Activated CD4-positive, alpha-beta memory T cell treated with anti-CD3 and anti-CD28 coated beads, Interleukin-2, amount 10 ng/mL, durations not matched to agents 7 days and 5 days (primary cell): ENCODE results near the gene RBMX. TPM values are rescaled to one million over a fixed set of nuclear protein-coding genes. Genes with fewer than 3 reads are reported as not detected.

Experiments
- CTCF ChIA-PET: fragments of 350-600 bp; sonication (Branson Sonifier 250); formaldehyde crosslinking; loops from one replicate; lab custom pipeline; 2021; ENCODE audit warnings: antibody characterized with exemption, inconsistent platforms; lab: Charles Lee
- POLR2A ChIA-PET: fragments of 350-600 bp; sonication (Branson Sonifier 250); formaldehyde crosslinking; loops from one replicate; lab custom pipeline; 2021; ENCODE audit warnings: antibody characterized with exemption; lab: Charles Lee
- DNase-seq: peaks from one replicate; pipeline ENCODE4 v3.0.0-alpha.2; 2020
- H3K27ac Mint-ChIP-seq: one replicate; pipeline ENCODE4 v1.8.0; 2021; ENCODE audit warnings: mild to moderate bottlenecking, mixed read lengths
- H3K27me3 Mint-ChIP-seq: one replicate; pipeline ENCODE4 v1.8.0; 2021; ENCODE audit warnings: mixed read lengths
- H3K36me3 Mint-ChIP-seq: one replicate; pipeline ENCODE4 v1.8.0; 2021; ENCODE audit warnings: low read depth, mixed read lengths
- H3K4me1 Mint-ChIP-seq: one replicate; pipeline ENCODE4 v1.8.0; 2021; ENCODE audit warnings: mixed read lengths
- H3K4me3 Mint-ChIP-seq: one replicate; pipeline ENCODE4 v1.8.0; 2021; ENCODE audit warnings: mild to moderate bottlenecking, mixed read lengths
- H3K9me3 Mint-ChIP-seq: one replicate; pipeline ENCODE4 v1.8.0; 2021; ENCODE audit warnings: mixed read lengths
- total RNA-seq, 2 experiments: library from RNA; stranded (reverse); gene quantifications; one replicate each; pipeline ENCODE4 v1.2.3, GENCODE V29; 2021

Gene RBMX
- total RNA-seq, 2 experiments from 2014 or later: 225 to 236 TPM

- no peaks in the 10 kb centered on the region for H3K27me3 Mint-ChIP-seq
- H3K4me3 Mint-ChIP-seq: no peak overlapping the region
- peak overlapping the region; percentile 56 for H3K27ac Mint-ChIP-seq
- H3K9me3 Mint-ChIP-seq: no peaks in the 10 kb centered on the region
- ChIA-PET CTCF (no interaction called here), POLR2A (interaction anchor here (1.0 kb wide), 1 partner anchor 11 kb away, joined by 4 read pairs; no protein-coding TSS in a partner anchor)
- H3K36me3 Mint-ChIP-seq: peaks cover 66% of the 10 kb centered on the region
- H3K4me1 Mint-ChIP-seq: peaks cover 23% of the 10 kb centered on the region
- no peak for DNase-seq
Observed at GRCh38 chrX:136856551-136856950, 24.0 kb downstream of the RBMX start.

- Mint-ChIP-seq H3K27ac (no peak overlapping the region), H3K27me3 (no peaks in the 10 kb centered on the region), H3K36me3 (peaks cover 63% of the 10 kb centered on the region), H3K4me3 (no peak overlapping the region), H3K4me1 (peaks cover 23% of the 10 kb centered on the region), H3K9me3 (no peaks in the 10 kb centered on the region)
- DNase-seq: no peak
- ChIA-PET POLR2A (no interaction called here), CTCF (no interaction called here)
Observed at GRCh38 chrX:136856050-136856449, 24.5 kb downstream of the RBMX start.

DNA sequence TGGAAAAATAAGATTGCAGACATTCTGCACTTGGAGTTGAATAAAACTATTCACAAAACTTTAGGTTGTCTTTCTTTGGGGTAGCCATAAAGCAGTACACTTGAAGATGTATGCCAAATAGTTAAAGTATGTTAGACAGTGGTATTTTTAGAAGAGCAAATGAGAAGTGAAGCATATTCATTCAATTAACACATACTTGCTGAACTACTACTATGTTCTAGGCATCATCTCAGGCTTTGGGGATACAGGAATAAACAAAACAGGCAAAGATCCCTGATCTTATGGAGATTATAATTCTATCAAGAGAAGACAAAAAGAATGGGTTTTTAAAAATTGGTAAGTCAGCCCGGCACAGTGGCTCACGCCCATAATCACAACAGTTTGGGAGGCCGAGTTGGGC, 29.0 kb downstream of the RBMX start:
- CTCF ChIA-PET: no interaction called here
- no peaks in the 10 kb centered on the region for H3K27me3 Mint-ChIP-seq
- H3K9me3 Mint-ChIP-seq: no peaks in the 10 kb centered on the region
- DNase-seq: no peak
- H3K27ac Mint-ChIP-seq: no peak overlapping the region
- H3K4me1 Mint-ChIP-seq: peaks cover 22% of the 10 kb centered on the region
- no peak overlapping the region for H3K4me3 Mint-ChIP-seq
- POLR2A ChIA-PET: no interaction called here
- peaks cover 56% of the 10 kb centered on the region for H3K36me3 Mint-ChIP-seq

DNA sequence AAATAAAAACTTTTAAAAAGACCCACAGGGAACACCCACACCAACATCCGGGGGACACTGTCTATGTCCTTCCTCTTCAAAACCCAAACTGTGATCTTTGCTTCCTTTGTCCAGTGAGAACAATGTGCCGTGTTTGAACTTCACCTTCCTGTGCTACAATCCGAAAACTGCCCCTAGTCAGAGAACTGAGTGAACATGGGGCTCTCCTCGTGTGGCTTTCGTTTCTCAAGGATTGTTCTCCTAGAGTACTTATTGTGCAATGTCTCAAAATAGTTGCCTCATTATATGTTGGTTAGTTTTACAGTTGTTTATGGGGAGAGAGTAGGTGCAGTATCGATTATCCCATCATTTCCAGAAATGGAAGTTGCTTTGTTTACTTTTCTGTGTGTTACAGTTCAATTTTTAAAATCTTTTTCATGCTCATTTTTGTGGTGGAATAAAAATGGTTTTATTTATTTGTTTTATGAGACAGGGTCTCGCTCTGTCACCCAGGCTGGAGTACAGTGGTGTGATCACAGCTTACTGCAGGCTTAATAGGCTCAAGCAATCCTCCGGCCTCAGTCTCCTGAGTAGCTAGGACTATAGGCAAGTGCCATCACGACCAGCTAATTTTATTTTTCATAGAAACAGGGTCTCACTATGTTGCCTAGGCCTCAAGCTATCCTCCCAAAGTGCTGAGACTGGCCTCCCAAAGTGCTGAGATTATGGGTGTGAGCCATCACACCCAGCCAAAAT, 29.9 kb downstream of the RBMX start:
- H3K4me1 Mint-ChIP-seq: peaks cover 19% of the 10 kb centered on the region
- H3K4me3 Mint-ChIP-seq: no peak overlapping the region
- no peak for DNase-seq
- no peak overlapping the region for H3K27ac Mint-ChIP-seq
- H3K27me3 Mint-ChIP-seq: no peaks in the 10 kb centered on the region
- H3K9me3 Mint-ChIP-seq: no peaks in the 10 kb centered on the region
- ChIA-PET CTCF (no interaction called here), POLR2A (no interaction called here)
- H3K36me3 Mint-ChIP-seq: peaks cover 57% of the 10 kb centered on the region

DNA sequence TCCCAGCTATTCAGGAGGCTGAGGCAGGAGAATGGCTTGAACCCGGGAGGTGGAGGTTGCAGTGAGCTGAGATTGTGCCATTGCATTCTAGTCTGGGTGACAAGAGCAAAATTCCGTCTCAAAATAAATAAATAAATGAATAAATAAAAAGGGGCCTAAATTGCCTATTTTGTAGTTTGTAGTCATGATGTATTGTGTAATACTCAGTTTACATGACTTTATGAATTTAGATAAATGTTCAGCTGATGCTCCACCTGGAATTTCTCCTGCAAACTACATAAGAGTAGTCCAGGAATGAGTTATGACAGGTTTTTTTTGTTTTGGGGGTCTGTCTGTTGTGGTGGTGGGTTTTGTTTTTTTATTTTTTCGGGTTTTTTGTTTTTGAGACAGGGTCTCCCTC, 31.1 kb downstream of the RBMX start:
- DNase-seq: no peak
- CTCF ChIA-PET: no interaction called here

DNA sequence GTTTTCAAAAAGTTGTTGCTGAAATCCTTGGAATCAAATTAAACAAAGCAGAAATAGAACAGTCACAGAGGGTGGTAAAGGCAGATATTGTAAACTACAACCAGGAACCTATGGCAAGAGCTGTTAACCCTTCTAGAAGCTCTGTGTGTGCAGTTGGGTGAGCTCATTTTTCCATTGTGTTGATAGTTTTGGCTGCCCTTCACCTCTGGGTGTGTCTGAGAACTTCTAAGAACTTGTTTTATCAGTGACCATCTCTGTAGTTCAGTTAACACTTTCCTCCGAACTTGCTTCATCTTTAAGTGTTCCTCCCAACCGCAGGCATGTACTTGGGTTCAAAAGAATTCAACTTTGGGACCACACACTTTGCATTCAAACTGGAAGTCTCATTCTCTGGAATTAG, 32.7 kb downstream of the RBMX start:
- Mint-ChIP-seq H3K4me3 (peak overlapping the region; percentile 36), H3K4me1 (peaks cover 13% of the 10 kb centered on the region), H3K9me3 (no peaks in the 10 kb centered on the region), H3K36me3 (peaks cover 46% of the 10 kb centered on the region), H3K27ac (peak overlapping the region; percentile 77), H3K27me3 (no peaks in the 10 kb centered on the region)
- ChIA-PET CTCF (no interaction called here), POLR2A (interaction anchor here (0.7 to 2.4 kb wide), 7 partner anchors 33 to 88 kb away, joined by 3 to 10 read pairs (median 4); partner anchors contain the start of genes ARHGEF6 and RBMX)
- DNase-seq: no peak

More for the DNA sequence above, 31.1 kb downstream of the RBMX start:
- Mint-ChIP-seq H3K27ac (no peak overlapping the region), H3K27me3 (no peaks in the 10 kb centered on the region), H3K4me3 (no peak overlapping the region), H3K4me1 (peaks cover 16% of the 10 kb centered on the region), H3K36me3 (peaks cover 54% of the 10 kb centered on the region), H3K9me3 (no peaks in the 10 kb centered on the region)
- POLR2A ChIA-PET: interaction anchor here (1.2 to 1.7 kb wide), 2 partner anchors 30 to 39 kb away, joined by 3 to 4 read pairs; no protein-coding TSS in a partner anchor

GRCh38 chrX:136839196-136839595, 41.3 kb downstream of the RBMX start:
- peaks cover 2% of the 10 kb centered on the region for H3K4me1 Mint-ChIP-seq
- no peak overlapping the region for H3K27ac Mint-ChIP-seq
- no peak overlapping the region for H3K4me3 Mint-ChIP-seq
- H3K27me3 Mint-ChIP-seq: no peaks in the 10 kb centered on the region
- CTCF ChIA-PET: no interaction called here
- POLR2A ChIA-PET: no interaction called here
- peaks cover 14% of the 10 kb centered on the region for H3K36me3 Mint-ChIP-seq
- peaks cover 2% of the 10 kb centered on the region for H3K9me3 Mint-ChIP-seq
- no peak for DNase-seq

DNA sequence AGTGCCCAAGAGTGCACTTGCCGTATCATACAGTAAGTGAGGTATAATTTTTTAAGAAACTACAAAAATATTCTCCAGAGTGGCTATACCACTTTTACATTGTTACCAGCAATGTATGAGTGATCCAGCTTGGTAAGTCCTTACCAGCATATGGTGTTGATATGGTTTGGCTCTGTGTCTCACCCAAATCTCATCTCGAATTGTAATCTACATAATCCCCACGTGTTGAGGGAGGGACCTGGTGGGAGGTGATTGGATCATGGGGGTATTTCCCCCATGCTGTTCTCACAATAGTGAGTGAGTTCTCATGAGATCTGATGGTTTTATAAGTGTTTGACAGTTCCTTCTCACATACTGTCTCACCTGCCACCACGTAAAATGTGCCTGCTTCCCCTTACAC, 44.8 kb downstream of the RBMX start:
- no peak for DNase-seq
- H3K27me3 Mint-ChIP-seq: no peaks in the 10 kb centered on the region
- H3K4me3 Mint-ChIP-seq: no peak overlapping the region
- peaks cover 2% of the 10 kb centered on the region for H3K9me3 Mint-ChIP-seq
- POLR2A ChIA-PET: no interaction called here
- CTCF ChIA-PET: no interaction called here
- H3K27ac Mint-ChIP-seq: no peak overlapping the region
- peaks cover 2% of the 10 kb centered on the region for H3K4me1 Mint-ChIP-seq
- H3K36me3 Mint-ChIP-seq: peaks cover 9% of the 10 kb centered on the region

DNA sequence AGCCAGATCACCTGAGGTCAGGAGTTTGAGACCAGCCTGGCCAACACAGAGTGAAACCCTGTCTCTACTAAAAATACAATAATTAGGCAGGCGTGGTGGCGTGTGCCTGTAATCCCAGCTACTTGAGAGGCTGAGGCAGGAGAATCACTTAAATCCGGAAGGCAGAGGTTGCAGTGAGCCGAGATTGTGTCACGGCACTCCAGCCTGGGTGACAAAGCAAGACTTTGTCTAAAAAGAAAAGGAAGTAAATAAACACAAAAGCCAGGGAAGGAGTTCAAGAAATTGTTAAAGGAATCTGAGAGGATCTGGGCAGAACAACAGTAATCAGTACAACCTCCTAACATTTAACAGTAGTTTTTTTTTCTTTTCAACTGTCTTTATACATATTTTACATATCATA, 51.1 kb downstream of the RBMX start:
- H3K9me3 Mint-ChIP-seq: no peaks in the 10 kb centered on the region
- no peak overlapping the region for H3K4me3 Mint-ChIP-seq
- no peaks in the 10 kb centered on the region for H3K4me1 Mint-ChIP-seq
- ChIA-PET POLR2A (no interaction called here), CTCF (no interaction called here)
- DNase-seq: no peak
- no peak overlapping the region for H3K27ac Mint-ChIP-seq
- no peaks in the 10 kb centered on the region for H3K27me3 Mint-ChIP-seq
- peaks cover 7% of the 10 kb centered on the region for H3K36me3 Mint-ChIP-seq

- CTCF ChIA-PET: no interaction called here
- H3K27ac Mint-ChIP-seq: no peak overlapping the region
- H3K9me3 Mint-ChIP-seq: no peaks in the 10 kb centered on the region
- peaks cover 7% of the 10 kb centered on the region for H3K36me3 Mint-ChIP-seq
- no peaks in the 10 kb centered on the region for H3K4me1 Mint-ChIP-seq
- POLR2A ChIA-PET: no interaction called here
- H3K27me3 Mint-ChIP-seq: no peaks in the 10 kb centered on the region
- DNase-seq: no peak
- H3K4me3 Mint-ChIP-seq: no peak overlapping the region
Observed at GRCh38 chrX:136828830-136829229, 51.7 kb downstream of the RBMX start.

DNA sequence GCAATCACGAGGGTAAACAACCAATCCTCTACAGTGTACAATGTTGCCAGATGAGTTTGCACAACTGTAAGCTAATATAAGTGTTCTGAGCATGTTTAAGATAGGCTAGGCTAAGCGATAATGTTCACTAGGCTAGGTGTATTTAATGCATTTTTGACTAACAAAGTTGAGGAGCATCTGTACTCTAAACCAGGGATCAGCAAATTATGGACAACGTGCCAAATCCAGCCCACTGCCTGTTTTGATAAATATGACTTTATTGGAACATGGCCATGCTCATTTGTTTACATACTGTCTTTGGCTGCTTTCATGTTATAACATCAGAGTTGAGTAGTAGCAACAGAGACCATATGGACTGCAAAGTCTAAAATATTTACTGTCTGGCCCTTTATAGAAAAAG, 53.5 kb downstream of the RBMX start:
- Mint-ChIP-seq H3K9me3 (no peaks in the 10 kb centered on the region), H3K27me3 (no peaks in the 10 kb centered on the region), H3K4me3 (no peak overlapping the region), H3K27ac (no peak overlapping the region), H3K4me1 (no peaks in the 10 kb centered on the region), H3K36me3 (peaks cover 7% of the 10 kb centered on the region)
- ChIA-PET POLR2A (no interaction called here), CTCF (no interaction called here)
- DNase-seq: no peak

GRCh38 chrX:136825771-136826170, 54.8 kb downstream of the RBMX start:
- ChIA-PET POLR2A (no interaction called here), CTCF (no interaction called here)
- Mint-ChIP-seq H3K27ac (no peak overlapping the region), H3K4me1 (no peaks in the 10 kb centered on the region), H3K36me3 (peaks cover 4% of the 10 kb centered on the region), H3K4me3 (no peak overlapping the region), H3K9me3 (no peaks in the 10 kb centered on the region), H3K27me3 (no peaks in the 10 kb centered on the region)
- no peak for DNase-seq
